Peyer's patch (tissue), 4 donors: ENCODE measurements around the gene MPV17. TPM values are rescaled to one million over a fixed set of nuclear protein-coding genes. Genes with fewer than 3 reads are reported as not detected.
A peak's percentile ranks its signal among the peaks of the same experiment; 100 is the strongest.
"Not testable (repeated sequence)": the region's sequence is repeated elsewhere in the genome, so short reads cannot be mapped to it uniquely, and the experiment has no call there.

Source experiments
- DNase-seq, 3 donors: peaks; one replicate each; pipeline ENCODE4 v3.0.0-alpha.2; 2017 to 2019
- H3K27ac ChIP-seq, 4 donors: fragments of 200-600 bp; sonication (generic); one replicate each; pipeline ENCODE4 v1.5.1; 2016 to 2019
- H3K27me3 ChIP-seq, 2 donors: fragments of 200-600 bp; sonication (generic); one replicate each; pipeline ENCODE4 v1.5.1; 2019
- H3K36me3 ChIP-seq, 3 donors: fragments of 200-600 bp; sonication (generic); one replicate each; pipeline ENCODE4 v1.5.1; 2016 to 2019
- H3K4me1 ChIP-seq, 4 donors: fragments of 200-600 bp; sonication (generic); one replicate each; pipeline ENCODE4 v1.5.1; 2016 to 2019
- H3K4me3 ChIP-seq, 4 donors: fragments of 200-600 bp; sonication (generic); 1 replicate in 3 of 4; 2 replicates in 1 of 4; pipeline ENCODE4 v1.5.1; 2016 to 2019; ENCODE audit warnings: mild to moderate bottlenecking in 1 of 4
- H3K9me3 ChIP-seq, 4 donors: fragments of 200-600 bp; sonication (generic); one replicate each; pipeline ENCODE4 v1.5.1; 2016 to 2019; ENCODE audit warnings: mild to moderate bottlenecking in 1 of 4
- CTCF ChIP-seq, 6 experiments: fragments of 450-650 bp in 4 of 6; fragments of 200-600 bp in 2 of 6; sonication (generic) in 1 of 6; IDR thresholded peaks; one replicate each; pipeline ENCODE4 v1.5.1; 2017 to 2019; ENCODE audit warnings: antibody characterized with exemption in 6 of 6, mild to moderate bottlenecking in 3 of 6, moderate library complexity in 1 of 6
- POLR2A ChIP-seq, 2 donors: fragments of 450-650 bp; IDR thresholded peaks; one replicate each; pipeline ENCODE4 v1.5.1; 2017; ENCODE audit warnings: antibody characterized with exemption in 2 of 2, mild to moderate bottlenecking in 2 of 2, moderate library complexity in 2 of 2
- total RNA-seq, 4 donors: library from RNA; depleted of rRNA; stranded (reverse); fragments of >200 nt; gene quantifications; one replicate each; pipeline ENCODE4 v1.1.0, GENCODE V29; 2016

The MPV17 gene
- total RNA-seq, 4 donors from 2014 or later, result 41.5 to 62.3 (median 51.6) TPM

GRCh38 chr2:27303093-27304025, 19.5 kb downstream of the MPV17 start:
- H3K36me3 ChIP-seq, result no peaks in the 10 kb centered on the region
- H3K27me3 ChIP-seq, result peaks cover 0 to 20% of the 10 kb centered on the region in 2 donors
- peak in 2 of 3 donors; percentile 33 to 68 for DNase-seq
- peaks cover 0 to 24% (median 9%) of the 10 kb centered on the region in 4 donors for H3K4me1 ChIP-seq
- H3K4me3 ChIP-seq, result peak overlapping the region; percentile 11 to 41 (median 38)
- TF ChIP-seq POLR2A (IDR thresholded peaks at IDR 0.05) (no peak), CTCF (IDR thresholded peaks at IDR 0.05) (peak; percentile 80 to 91 (median 88))
- H3K9me3 ChIP-seq, result no peaks in the 10 kb centered on the region
- peak overlapping the region in 1 of 4 donors; percentile 49 for H3K27ac ChIP-seq

- H3K27me3 ChIP-seq, H3K4me3 ChIP-seq: not testable (repeated sequence)
Measured at GRCh38 chr2:27300606-27301005, 22.3 kb downstream of the MPV17 start.

GRCh38 chr2:27298391-27299080, 24.4 kb downstream of the MPV17 start:
- Histone ChIP-seq H3K9me3 (no peaks in the 10 kb centered on the region), H3K27me3 (no peaks in the 10 kb centered on the region), H3K36me3 (no peaks in the 10 kb centered on the region), H3K27ac (no peak overlapping the region), H3K4me1 (no peaks in the 10 kb centered on the region), H3K4me3 (no peak overlapping the region)
- TF ChIP-seq CTCF (IDR thresholded peaks at IDR 0.05) (no peak), POLR2A (IDR thresholded peaks at IDR 0.05) (no peak)
- no peak for DNase-seq

More at GRCh38 chr2:27300606-27301005, 22.3 kb downstream of the MPV17 start:
- DNase-seq, H3K4me1 ChIP-seq, H3K9me3 ChIP-seq, H3K27ac ChIP-seq, H3K36me3 ChIP-seq: not testable (repeated sequence)

GRCh38 chr2:27297195-27297594, 25.7 kb downstream of the MPV17 start:
- no peaks in the 10 kb centered on the region for H3K27me3 ChIP-seq
- no peaks in the 10 kb centered on the region for H3K4me1 ChIP-seq
- no peaks in the 10 kb centered on the region for H3K9me3 ChIP-seq
- H3K4me3 ChIP-seq, result no peak overlapping the region
- no peak for DNase-seq
- H3K36me3 ChIP-seq, result no peaks in the 10 kb centered on the region
- no peak for TF ChIP-seq POLR2A (IDR thresholded peaks at IDR 0.05)
- TF ChIP-seq CTCF (IDR thresholded peaks at IDR 0.05), result no peak
- H3K27ac ChIP-seq, result no peak overlapping the region

- TF ChIP-seq POLR2A (IDR thresholded peaks at IDR 0.05), result no peak
- no peak for TF ChIP-seq CTCF (IDR thresholded peaks at IDR 0.05)
- Histone ChIP-seq H3K36me3 (no peaks in the 10 kb centered on the region), H3K9me3 (no peaks in the 10 kb centered on the region), H3K4me1 (no peaks in the 10 kb centered on the region), H3K4me3 (no peak overlapping the region), H3K27ac (no peak overlapping the region), H3K27me3 (no peaks in the 10 kb centered on the region)
- no peak for DNase-seq
Measured at GRCh38 chr2:27296481-27296880, 26.4 kb downstream of the MPV17 start.

- H3K36me3 ChIP-seq, result no peaks in the 10 kb centered on the region
- no peak overlapping the region for H3K27ac ChIP-seq
- H3K9me3 ChIP-seq, result no peaks in the 10 kb centered on the region
- no peaks in the 10 kb centered on the region for H3K27me3 ChIP-seq
- no peak overlapping the region for H3K4me3 ChIP-seq
- DNase-seq, result no peak
- H3K4me1 ChIP-seq, result no peaks in the 10 kb centered on the region
- TF ChIP-seq POLR2A (IDR thresholded peaks at IDR 0.05) (no peak), CTCF (IDR thresholded peaks at IDR 0.05) (no peak)
Measured at GRCh38 chr2:27294928-27295327, 28.0 kb downstream of the MPV17 start.
